Measurements from ENCODE around the gene TMEM258. TPM values are rescaled to one million over a fixed set of nuclear protein-coding genes. Genes with fewer than 3 reads are reported as not detected.

TMEM258 gene
- total RNA-seq, 1 experiment from 2014 or later: 184 TPM

GRCh38 chr11:61762223-61762615 lies 30.2 kb downstream of the TMEM258 start:
- H3K4me3 Mint-ChIP-seq (ENCODE audit: unreplicated experiment): no peak overlapping the region
- peaks cover 5% of the 10 kb centered on the region for H3K4me1 Mint-ChIP-seq (ENCODE audit: insufficient read depth, unreplicated experiment)
- no peak overlapping the region for H3K27ac Mint-ChIP-seq (ENCODE audit: low read depth, unreplicated experiment)
- CTCF ChIA-PET: interaction anchor here (0.5 kb wide), 1 partner anchor 346 kb away, joined by 5 read pairs; no protein-coding TSS in a partner anchor
- no TSS peak for BruUV-seq (replicated peaks)
- no peaks in the 10 kb centered on the region for H3K9me3 Mint-ChIP-seq (ENCODE audit: unreplicated experiment)
- intact Hi-C loops (cut with micrococcal nuclease): no loop called here
- POLR2A ChIA-PET: no interaction called here
- H3K36me3 Mint-ChIP-seq (ENCODE audit: insufficient read depth, unreplicated experiment): no peaks in the 10 kb centered on the region
- peaks cover 10% of the 10 kb centered on the region for H3K27me3 Mint-ChIP-seq (ENCODE audit: insufficient read depth, unreplicated experiment)
- no peak for TF ChIP-seq CTCF (IDR thresholded peaks at IDR 0.05; ENCODE audit: unreplicated experiment)
- DNase-seq (ENCODE audit: unreplicated experiment): no peak

GRCh38 chr11:61761440-61762222 lies 30.8 kb downstream of the TMEM258 start:
- DNase-seq (ENCODE audit: unreplicated experiment): no peak
- Mint-ChIP-seq H3K36me3 (ENCODE audit: insufficient read depth, unreplicated experiment) (no peaks in the 10 kb centered on the region), H3K9me3 (ENCODE audit: unreplicated experiment) (no peaks in the 10 kb centered on the region), H3K27me3 (ENCODE audit: insufficient read depth, unreplicated experiment) (peaks cover 10% of the 10 kb centered on the region), H3K27ac (ENCODE audit: low read depth, unreplicated experiment) (no peak overlapping the region), H3K4me1 (ENCODE audit: insufficient read depth, unreplicated experiment) (peaks cover 6% of the 10 kb centered on the region), H3K4me3 (ENCODE audit: unreplicated experiment) (no peak overlapping the region)
- POLR2A ChIA-PET: no interaction called here
- intact Hi-C loops (cut with micrococcal nuclease): no loop called here
- TF ChIP-seq CTCF (IDR thresholded peaks at IDR 0.05; ENCODE audit: unreplicated experiment): no peak
- BruUV-seq (replicated peaks): no TSS peak
- CTCF ChIA-PET: interaction anchor here (0.5 to 0.8 kb wide), 3 partner anchors 14 to 347 kb away, joined by 3 to 5 read pairs (median 3); no protein-coding TSS in a partner anchor

- H3K9me3 Mint-ChIP-seq (ENCODE audit: unreplicated experiment): no peaks in the 10 kb centered on the region
- H3K36me3 Mint-ChIP-seq (ENCODE audit: insufficient read depth, unreplicated experiment): no peaks in the 10 kb centered on the region
- peaks cover 10% of the 10 kb centered on the region for H3K27me3 Mint-ChIP-seq (ENCODE audit: insufficient read depth, unreplicated experiment)
- H3K4me1 Mint-ChIP-seq (ENCODE audit: insufficient read depth, unreplicated experiment): peaks cover 12% of the 10 kb centered on the region
- intact Hi-C loops (cut with micrococcal nuclease): no loop called here
- H3K27ac Mint-ChIP-seq (ENCODE audit: low read depth, unreplicated experiment): no peak overlapping the region
- no TSS peak for BruUV-seq (replicated peaks)
- H3K4me3 Mint-ChIP-seq (ENCODE audit: unreplicated experiment): no peak overlapping the region
- no peak for DNase-seq (ENCODE audit: unreplicated experiment)
- CTCF ChIA-PET: interaction anchor here (0.6 to 0.8 kb wide), 2 partner anchors 14 to 59 kb away, joined by 3 read pairs; no protein-coding TSS in a partner anchor
- POLR2A ChIA-PET: no interaction called here
- TF ChIP-seq CTCF (IDR thresholded peaks at IDR 0.05; ENCODE audit: unreplicated experiment): no peak
Measured at GRCh38 chr11:61760946-61761345, 31.5 kb downstream of the TMEM258 start.

- H3K36me3 Mint-ChIP-seq (ENCODE audit: insufficient read depth, unreplicated experiment): no peaks in the 10 kb centered on the region
- no peak for DNase-seq (ENCODE audit: unreplicated experiment)
- no peak for TF ChIP-seq CTCF (IDR thresholded peaks at IDR 0.05; ENCODE audit: unreplicated experiment)
- ChIA-PET CTCF (interaction anchor here (1.6 to 1.9 kb wide), 2 partner anchors 10 to 24 kb away, joined by 4 to 7 read pairs; no protein-coding TSS in a partner anchor), POLR2A (no interaction called here)
- peaks cover 17% of the 10 kb centered on the region for H3K4me1 Mint-ChIP-seq (ENCODE audit: insufficient read depth, unreplicated experiment)
- no peak overlapping the region for H3K27ac Mint-ChIP-seq (ENCODE audit: low read depth, unreplicated experiment)
- intact Hi-C loops (cut with micrococcal nuclease): no loop called here
- no peak overlapping the region for H3K4me3 Mint-ChIP-seq (ENCODE audit: unreplicated experiment)
- H3K9me3 Mint-ChIP-seq (ENCODE audit: unreplicated experiment): no peaks in the 10 kb centered on the region
- H3K27me3 Mint-ChIP-seq (ENCODE audit: insufficient read depth, unreplicated experiment): peaks cover 28% of the 10 kb centered on the region
- BruUV-seq (replicated peaks): no TSS peak
Measured at GRCh38 chr11:61757213-61757862, 35.1 kb downstream of the TMEM258 start.

Data from MCF 10A (cell line).